Measurements from ENCODE around the gene LBR.

- TF ChIP-seq SP1 (IDR thresholded peaks at IDR 0.05) (no peak), SUZ12 (IDR thresholded peaks at IDR 0.05) (no peak), ARNT (IDR thresholded peaks at IDR 0.05) (no peak), NFRKB (IDR thresholded peaks at IDR 0.05) (no peak), CTBP1 (IDR thresholded peaks at IDR 0.05; ENCODE audit: borderline replicate concordance) (no peak), HDGF (IDR thresholded peaks at IDR 0.05; ENCODE audit: borderline replicate concordance) (no peak)
These were observed 72.0 kb downstream of the LBR start for GRCh38 chr1:225355863-225356262.

All from HEK293T (cell line).